SK-N-SH (cell line): ENCODE results near the gene ERC2. TPM values are rescaled to one million over a fixed set of nuclear protein-coding genes. Genes with fewer than 3 reads are reported as not detected.

ENCODE experiments used
- CTCF ChIA-PET: fragments of 300-600, 350-600 bp; formaldehyde crosslinking; extraction: SDS; loops from one replicate; lab custom pipeline; 2021; lab: Yijun Ruan, JAX
- POLR2A ChIA-PET: fragments of 350-600 bp; sonication (Branson Sonifier 250); formaldehyde crosslinking; extraction: SDS; loops from one replicate; lab custom pipeline; 2020; ENCODE audit warnings: antibody characterized with exemption, inconsistent platforms; lab: Yijun Ruan, JAX
- DNase-seq: peaks from one replicate; pipeline ENCODE4 v3.0.0; 2012
- H2AFZ ChIP-seq: fragments of 200-600 bp; sonication (generic); 2 replicates; pipeline ENCODE4 v1.8.1; 2016; ENCODE audit warnings: antibody characterized with exemption, mild to moderate bottlenecking, low read depth
- H3F3A ChIP-seq: fragments of 200-600 bp; sonication (generic); replicated peaks from 2 replicates; pipeline ENCODE3; 2016; ENCODE audit warnings: antibody characterized with exemption, mild to moderate bottlenecking; ENCODE audit not compliant: insufficient read depth
- H3K27ac ChIP-seq, 2 experiments: fragments of 200-500 bp in 1 of 2; fragments of 200-600 bp in 1 of 2; sonication (Bioruptor generic) in 1 of 2; sonication (generic), shearing (Covaris generic) in 1 of 2; 2 replicates each; pipeline versions ENCODE4 v1.5.1 to v1.6.1; 2014 to 2016; ENCODE audit warnings: low read depth in 2 of 2, inconsistent platforms in 1 of 2, low read length in 1 of 2, mild to moderate bottlenecking in 1 of 2, mixed read lengths in 1 of 2
- H3K27me3 ChIP-seq: fragments of 200-600 bp; sonication (generic), shearing (Covaris generic); 2 replicates; pipeline ENCODE4 v1.6.1; 2016; ENCODE audit warnings: mixed run types; ENCODE audit not compliant: insufficient read depth
- H3K36me3 ChIP-seq, 2 experiments: fragments of 200-500 bp in 1 of 2; fragments of 200-600 bp in 1 of 2; sonication (Bioruptor generic) in 1 of 2; sonication (generic) in 1 of 2; replicated peaks in 1 of 2; 2 replicates each; pipeline versions ENCODE3 to v1.5.1; 2014 to 2016; ENCODE audit warnings: low read length in 1 of 2, mild to moderate bottlenecking in 1 of 2; ENCODE audit not compliant: insufficient read depth in 2 of 2, control insufficient read depth in 1 of 2
- H3K4me1 ChIP-seq, 2 experiments: fragments of 200-500 bp in 1 of 2; fragments of 200-600 bp in 1 of 2; sonication (Bioruptor generic) in 1 of 2; sonication (generic), shearing (Covaris generic) in 1 of 2; 2 replicates each; pipeline versions ENCODE4 v1.5.1 to v1.6.1; 2014 to 2016; ENCODE audit warnings: low read depth in 1 of 2, low read length in 1 of 2, mixed run types in 1 of 2; ENCODE audit not compliant: insufficient read depth in 2 of 2, control insufficient read depth in 1 of 2
- H3K4me2 ChIP-seq: fragments of 200-600 bp; sonication (generic), shearing (Covaris generic); 2 replicates; pipeline ENCODE4 v1.6.1; 2017; ENCODE audit warnings: mixed run types
- H3K4me3 ChIP-seq, 2 experiments: fragments of 200-500 bp in 1 of 2; fragments of 200-600 bp in 1 of 2; sonication (Bioruptor generic) in 1 of 2; sonication (generic), shearing (Covaris generic) in 1 of 2; 2 replicates each; pipeline versions ENCODE4 v1.5.1 to v1.8.1; 2014 to 2016; ENCODE audit warnings: low read depth in 2 of 2, inconsistent platforms in 1 of 2, low read length in 1 of 2, mild to moderate bottlenecking in 1 of 2, mixed read lengths in 1 of 2, moderate library complexity in 1 of 2
- H3K79me2 ChIP-seq: fragments of 200-600 bp; sonication (generic); 2 replicates; pipeline ENCODE4 v1.8.1; 2017; ENCODE audit warnings: mild to moderate bottlenecking; ENCODE audit not compliant: insufficient read depth
- H3K9ac ChIP-seq: fragments of 200-600 bp; sonication (generic); 2 replicates; pipeline ENCODE4 v1.6.1; 2017; ENCODE audit warnings: mixed run types
- H3K9me2 ChIP-seq: fragments of 200-600 bp; sonication (generic); 2 replicates; pipeline ENCODE4 v1.6.1; 2017; ENCODE audit warnings: mixed run types
- H3K9me3 ChIP-seq: fragments of 200-600 bp; sonication (generic); 2 replicates; pipeline ENCODE4 v1.6.1; 2017; ENCODE audit warnings: mixed run types, mild to moderate bottlenecking, moderate library complexity
- H4K20me1 ChIP-seq: fragments of 200-600 bp; sonication (generic); 2 replicates; pipeline ENCODE4 v1.6.1; 2017; ENCODE audit warnings: mild to moderate bottlenecking, mixed run types; ENCODE audit not compliant: insufficient read depth
- CTCF ChIP-seq: fragments of 200-600 bp; sonication (generic); IDR thresholded peaks from 2 replicates; pipeline ENCODE4 v1.6.1; 2017; ENCODE audit warnings: antibody characterized with exemption, mild to moderate bottlenecking, moderate library complexity
- ELF1 ChIP-seq: IDR thresholded peaks from 2 replicates; pipeline ENCODE4 v1.4.0; 2012
- FOSL2 ChIP-seq: IDR thresholded peaks from 2 replicates; pipeline ENCODE4 v1.4.0; 2012; ENCODE audit warnings: low read depth, mild to moderate bottlenecking, moderate library complexity, borderline replicate concordance
- FOXJ3 ChIP-seq: sonication (generic); formaldehyde crosslinking; IDR thresholded peaks from 2 replicates; pipeline ENCODE4 v1.5.1; 2020; ENCODE audit warnings: mild to moderate bottlenecking, missing genetic modification reagents
- FOXM1 ChIP-seq: IDR thresholded peaks from 2 replicates; pipeline ENCODE4 v1.4.0; 2012; ENCODE audit warnings: low read depth, mild to moderate bottlenecking
- GABPA ChIP-seq: IDR thresholded peaks from 2 replicates; pipeline ENCODE4 v1.4.0; 2012; ENCODE audit warnings: low read depth, mild to moderate bottlenecking
- IRF3 ChIP-seq: fragments of 150-350 bp; IDR thresholded peaks from 2 replicates; pipeline ENCODE4 v1.6.1; 2016; ENCODE audit warnings: mild to moderate bottlenecking, low read depth, low read length
- JUND ChIP-seq: IDR thresholded peaks from 2 replicates; pipeline ENCODE4 v1.4.0; 2012
- MEF2A ChIP-seq: IDR thresholded peaks from 2 replicates; pipeline ENCODE4 v1.4.0; 2012; ENCODE audit warnings: low read depth, borderline replicate concordance
- MXI1 ChIP-seq: IDR thresholded peaks from 2 replicates; pipeline ENCODE4 v1.6.1; 2012; ENCODE audit warnings: mild to moderate bottlenecking, low read depth, low read length, improper control_type of control experiment
- PBX3 ChIP-seq: IDR thresholded peaks from 2 replicates; pipeline ENCODE4; 2012
- RCOR1 ChIP-seq: fragments of 150-350 bp; IDR thresholded peaks from 2 replicates; pipeline ENCODE4 v1.6.1; 2017; ENCODE audit warnings: antibody characterized with exemption, low read length
- REST ChIP-seq: IDR thresholded peaks from 2 replicates; pipeline ENCODE4 v1.6.1; 2012; ENCODE audit warnings: mild to moderate bottlenecking, low read depth, low read length, moderate library complexity
- RFX5 ChIP-seq: IDR thresholded peaks from 2 replicates; pipeline ENCODE4 v1.6.1; 2012; ENCODE audit warnings: mild to moderate bottlenecking, improper control_type of control experiment, low read length
- SIN3A ChIP-seq: IDR thresholded peaks from 2 replicates; pipeline ENCODE4 v1.6.1; 2012; ENCODE audit warnings: low read depth, mild to moderate bottlenecking, low read length, moderate library complexity, borderline replicate concordance
- TCF12 ChIP-seq: IDR thresholded peaks from 2 replicates; pipeline ENCODE4 v1.4.0; 2012
- TEAD4 ChIP-seq: IDR thresholded peaks from 2 replicates; pipeline ENCODE4 v1.4.0; 2012; ENCODE audit warnings: mild to moderate bottlenecking, borderline replicate concordance; ENCODE audit not compliant: insufficient read depth
- YY1 ChIP-seq: IDR thresholded peaks from 2 replicates; pipeline ENCODE4 v1.4.0; 2012; ENCODE audit warnings: low read depth, mild to moderate bottlenecking
- WGBS: methylation state at CpG from one replicate; pipeline ENCODE4 v1.1.6; 2017; ENCODE audit warnings: low lambda C conversion rate; 5-methylcytosine and 5-hydroxymethylcytosine counted together
- polyA plus RNA-seq, 3 experiments: library from polyadenylated mRNA; depleted of rRNA; stranded (reverse); fragments of >200 nt; gene quantifications; 2 replicates each; pipeline ENCODE4 v1.2.3, GENCODE V29; 2012

Gene ERC2
- polyA plus RNA-seq, 1 of the 3 experiments (the other 2 are of a cell fraction), result 1.6 TPM

GRCh38 chr3:55894605-55895004 lies 573.7 kb downstream of the ERC2 start:
- Histone ChIP-seq H3K4me1 (peaks cover 0 to 4% of the 10 kb centered on the region in 2 experiments; a peak in 1 of 4 replicates), H3K9me3 (no peaks in the 10 kb centered on the region), H3K9me2 (no peaks in the 10 kb centered on the region), H2AFZ (no peak overlapping the region), H3K79me2 (no peaks in the 10 kb centered on the region)
- ChIA-PET POLR2A (no interaction called here), CTCF (interaction anchor here (1.0 to 1.8 kb wide), 2 partner anchors 44 to 357 kb away, joined by 3 to 5 read pairs; no protein-coding TSS in a partner anchor)
- 58% methylated on average over 2 of the region's 2 CpGs for WGBS
- no peak for DNase-seq
- no peak for TF ChIP-seq GABPA
- TF ChIP-seq SIN3A, result no peak
- no peak for TF ChIP-seq ELF1
- TF ChIP-seq FOXJ3 (CRISPR knock-in tag), result no peak
- TF ChIP-seq TEAD4, result no peak
- no peak for TF ChIP-seq MXI1
- no peak for TF ChIP-seq FOSL2
- TF ChIP-seq CTCF, result no peak
- TF ChIP-seq IRF3, result no peak
- no peak for TF ChIP-seq RFX5
- no peak for TF ChIP-seq MEF2A
- TF ChIP-seq REST, result no peak
- no peak for TF ChIP-seq YY1
- TF ChIP-seq PBX3, result no peak
- TF ChIP-seq TCF12, result no peak
- no peak for TF ChIP-seq RCOR1
- TF ChIP-seq JUND, result no peak
- no peak for TF ChIP-seq FOXM1
- TF ChIP-seq, all 33 proteins: peak for 0
- no peaks in the 10 kb centered on the region for H3F3A ChIP-seq
- no peak overlapping the region for H3K4me2 ChIP-seq
- no peaks in the 10 kb centered on the region for H4K20me1 ChIP-seq
- no peaks in the 10 kb centered on the region for H3K27me3 ChIP-seq
- no peak overlapping the region for H3K9ac ChIP-seq
- no peaks in the 10 kb centered on the region for H3K36me3 ChIP-seq
- H3K4me3 ChIP-seq, result no peak overlapping the region
- H3K27ac ChIP-seq, result no peak overlapping the region
